ENCODE measurements around the gene POU6F2. TPM values are rescaled to one million over a fixed set of nuclear protein-coding genes. Genes with fewer than 3 reads are reported as not detected.

POU6F2 gene, protein sequence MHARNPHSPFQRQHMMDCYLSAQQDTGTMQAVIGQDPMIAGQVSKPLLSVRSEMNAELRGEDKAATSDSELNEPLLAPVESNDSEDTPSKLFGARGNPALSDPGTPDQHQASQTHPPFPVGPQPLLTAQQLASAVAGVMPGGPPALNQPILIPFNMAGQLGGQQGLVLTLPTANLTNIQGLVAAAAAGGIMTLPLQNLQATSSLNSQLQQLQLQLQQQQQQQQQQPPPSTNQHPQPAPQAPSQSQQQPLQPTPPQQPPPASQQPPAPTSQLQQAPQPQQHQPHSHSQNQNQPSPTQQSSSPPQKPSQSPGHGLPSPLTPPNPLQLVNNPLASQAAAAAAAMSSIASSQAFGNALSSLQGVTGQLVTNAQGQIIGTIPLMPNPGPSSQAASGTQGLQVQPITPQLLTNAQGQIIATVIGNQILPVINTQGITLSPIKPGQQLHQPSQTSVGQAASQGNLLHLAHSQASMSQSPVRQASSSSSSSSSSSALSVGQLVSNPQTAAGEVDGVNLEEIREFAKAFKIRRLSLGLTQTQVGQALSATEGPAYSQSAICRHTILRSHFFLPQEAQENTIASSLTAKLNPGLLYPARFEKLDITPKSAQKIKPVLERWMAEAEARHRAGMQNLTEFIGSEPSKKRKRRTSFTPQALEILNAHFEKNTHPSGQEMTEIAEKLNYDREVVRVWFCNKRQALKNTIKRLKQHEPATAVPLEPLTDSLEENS
- not detected in 5 replicates for total RNA-seq (2022; extraction: Qiagen RNA extraction)

GRCh38 chr7:38977685-38978084, at the start of gene POU6F2:
Gene POU6F2 (plus strand): TSS chr7:38977909. CDS start chr7:38977954, 45 bp downstream.

Other genes with a start within 250 kb of the POU6F2 start
- gene VPS41, start 68.7 kb upstream of the POU6F2 start, total RNA-seq (2022; extraction: Qiagen RNA extraction): 19.3 to 26.5 TPM (median 23.8 TPM) in 5 replicates